Measurements from ENCODE around the gene CCDC86.

The CCDC86 gene

GRCh38 chr11:60830478-60831142 lies 11.3 kb upstream of the CCDC86 start:
- in situ Hi-C loops (cut with HindIII; ENCODE audit: low sequenced_read_pairs) = no loop called here

GRCh38 chr11:60831143-60831500 lies 10.8 kb upstream of the CCDC86 start:
- in situ Hi-C loops (cut with HindIII; ENCODE audit: low sequenced_read_pairs) = no loop called here

GRCh38 chr11:60831501-60832079 lies 10.3 kb upstream of the CCDC86 start:
- in situ Hi-C loops (cut with HindIII; ENCODE audit: low sequenced_read_pairs) = no loop called here

- in situ Hi-C loops (cut with HindIII; ENCODE audit: low sequenced_read_pairs) = no loop called here
Observed at GRCh38 chr11:60834742-60835533, 7.0 kb upstream of the CCDC86 start.

GRCh38 chr11:60835534-60835846 lies 6.4 kb upstream of the CCDC86 start:
- in situ Hi-C loops (cut with HindIII; ENCODE audit: low sequenced_read_pairs) = no loop called here

GRCh38 chr11:60836866-60837515 lies 4.9 kb upstream of the CCDC86 start:
- in situ Hi-C loops (cut with HindIII; ENCODE audit: low sequenced_read_pairs) = no loop called here

GRCh38 chr11:60838132-60838531 lies 3.8 kb upstream of the CCDC86 start:
- in situ Hi-C loops (cut with HindIII; ENCODE audit: low sequenced_read_pairs) = no loop called here

GRCh38 chr11:60840470-60841430 lies 1.2 kb upstream of the CCDC86 start:
- in situ Hi-C loops (cut with HindIII; ENCODE audit: low sequenced_read_pairs) = no loop called here

GRCh38 chr11:60842668-60843600 lies 1.0 kb downstream of the CCDC86 start:
- in situ Hi-C loops (cut with HindIII; ENCODE audit: low sequenced_read_pairs) = no loop called here

GRCh38 chr11:60844045-60844869 lies 2.3 kb downstream of the CCDC86 start:
- in situ Hi-C loops (cut with HindIII; ENCODE audit: low sequenced_read_pairs) = no loop called here

GRCh38 chr11:60844870-60845221 lies 2.9 kb downstream of the CCDC86 start:
- in situ Hi-C loops (cut with HindIII; ENCODE audit: low sequenced_read_pairs) = no loop called here

GRCh38 chr11:60845338-60845737 lies 3.4 kb downstream of the CCDC86 start:
- in situ Hi-C loops (cut with HindIII; ENCODE audit: low sequenced_read_pairs) = no loop called here

- in situ Hi-C loops (cut with HindIII; ENCODE audit: low sequenced_read_pairs) = no loop called here
Observed at GRCh38 chr11:60847281-60847680, 5.4 kb downstream of the CCDC86 start.

GRCh38 chr11:60847896-60848295 lies 6.0 kb downstream of the CCDC86 start:
- in situ Hi-C loops (cut with HindIII; ENCODE audit: low sequenced_read_pairs) = no loop called here

GRCh38 chr11:60848714-60849151 lies 6.8 kb downstream of the CCDC86 start:
- in situ Hi-C loops (cut with HindIII; ENCODE audit: low sequenced_read_pairs) = no loop called here

GRCh38 chr11:60849641-60850520 lies 8.0 kb downstream of the CCDC86 start:
- in situ Hi-C loops (cut with HindIII; ENCODE audit: low sequenced_read_pairs) = no loop called here

- in situ Hi-C loops (cut with HindIII; ENCODE audit: low sequenced_read_pairs) = no loop called here
Observed at GRCh38 chr11:60851327-60852104, 9.6 kb downstream of the CCDC86 start.
